HG02870 (cell line): ENCODE results near the gene KCNRG.
"Not testable (repeated sequence)": the region's sequence is repeated elsewhere in the genome, so short reads cannot be mapped to it uniquely, and the experiment has no call there.

Experiments
- ATAC-seq: cut with Tn5 transposase; IDR thresholded peaks from one replicate; pipeline ENCODE4 v1.9.1; 2021; ENCODE audit warnings: mild to moderate bottlenecking, moderate library complexity; ENCODE audit not compliant: unreplicated experiment

KCNRG gene

DNA sequence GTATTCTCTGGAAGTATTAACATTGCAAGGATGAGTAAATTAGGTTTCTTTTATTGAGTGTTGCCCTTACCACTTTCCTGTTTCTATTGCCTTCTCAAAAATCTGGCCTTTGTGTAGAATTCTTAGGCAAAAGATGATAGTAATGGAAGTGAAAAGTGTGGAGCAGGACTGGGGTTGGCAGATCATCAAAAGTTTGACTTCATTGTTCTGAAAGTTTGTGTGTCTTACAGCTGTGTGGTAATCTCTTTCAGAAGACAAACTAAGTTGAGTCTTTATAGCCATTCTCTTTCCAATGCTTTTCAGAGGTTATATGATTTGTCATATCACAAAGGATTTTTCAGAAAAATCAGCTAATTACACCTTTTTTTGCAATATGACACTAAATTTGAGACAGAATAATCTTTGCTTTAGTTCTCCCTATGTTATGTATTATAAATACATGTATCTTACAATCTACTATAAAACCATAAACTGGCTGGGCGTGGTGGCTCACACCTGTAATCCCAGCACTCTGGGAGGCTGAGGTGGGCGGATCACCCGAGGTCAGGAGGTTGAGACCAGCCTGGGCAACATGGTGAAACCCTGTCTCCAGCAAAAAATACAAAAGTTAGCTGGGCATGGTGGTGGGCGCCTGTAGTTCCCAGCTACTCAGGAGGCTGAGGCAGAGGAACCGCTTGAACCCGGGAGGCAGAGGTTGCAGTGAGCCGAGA, 8.7 kb upstream of the KCNRG start:
- no peak for ATAC-seq

DNA sequence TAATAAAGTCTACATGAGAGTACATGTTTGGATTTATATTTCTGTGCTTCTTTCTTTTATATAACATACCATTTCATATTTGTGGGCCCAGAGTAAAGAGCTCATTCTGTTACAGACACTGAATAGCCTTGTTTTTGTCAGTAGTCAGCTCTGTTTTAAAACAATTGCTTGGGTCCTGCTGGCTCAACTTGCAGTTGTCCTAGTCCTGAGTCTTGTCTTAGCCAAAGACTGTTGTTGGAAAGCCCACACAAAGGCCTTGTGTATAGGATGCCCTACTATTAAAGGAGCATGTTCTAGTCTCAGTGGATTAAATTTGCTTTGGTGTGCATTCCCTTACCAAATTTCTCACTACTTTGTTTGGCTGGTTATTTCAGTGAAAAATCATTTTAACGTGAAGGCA, 3.8 kb upstream of the KCNRG start:
- ATAC-seq: no peak

DNA sequence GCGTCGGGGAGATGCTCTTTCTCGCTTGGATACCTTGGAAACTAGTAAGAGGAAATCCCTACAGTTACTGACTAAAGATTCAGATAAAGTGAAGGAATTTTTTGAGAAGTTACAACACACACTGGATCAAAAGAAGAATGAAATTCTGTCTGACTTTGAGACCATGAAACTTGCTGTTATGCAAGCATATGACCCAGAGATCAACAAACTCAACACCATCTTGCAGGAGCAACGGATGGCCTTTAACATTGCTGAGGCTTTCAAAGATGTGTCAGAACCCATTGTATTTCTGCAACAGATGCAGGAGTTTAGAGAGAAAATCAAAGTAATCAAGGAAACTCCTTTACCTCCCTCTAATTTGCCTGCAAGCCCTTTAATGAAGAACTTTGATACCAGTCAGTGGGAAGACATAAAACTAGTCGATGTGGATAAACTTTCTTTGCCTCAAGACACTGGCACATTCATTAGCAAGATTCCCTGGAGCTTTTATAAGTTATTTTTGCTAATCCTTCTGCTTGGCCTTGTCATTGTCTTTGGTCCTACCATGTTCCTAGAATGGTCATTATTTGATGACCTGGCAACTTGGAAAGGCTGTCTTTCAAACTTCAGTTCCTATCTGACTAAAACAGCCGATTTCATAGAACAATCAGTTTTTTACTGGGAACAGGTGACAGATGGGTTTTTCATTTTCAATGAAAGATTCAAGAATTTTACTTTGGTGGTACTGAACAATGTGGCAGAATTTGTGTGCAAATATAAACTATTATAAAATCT, 2.7 kb upstream of the KCNRG start:
- no peak for ATAC-seq

DNA sequence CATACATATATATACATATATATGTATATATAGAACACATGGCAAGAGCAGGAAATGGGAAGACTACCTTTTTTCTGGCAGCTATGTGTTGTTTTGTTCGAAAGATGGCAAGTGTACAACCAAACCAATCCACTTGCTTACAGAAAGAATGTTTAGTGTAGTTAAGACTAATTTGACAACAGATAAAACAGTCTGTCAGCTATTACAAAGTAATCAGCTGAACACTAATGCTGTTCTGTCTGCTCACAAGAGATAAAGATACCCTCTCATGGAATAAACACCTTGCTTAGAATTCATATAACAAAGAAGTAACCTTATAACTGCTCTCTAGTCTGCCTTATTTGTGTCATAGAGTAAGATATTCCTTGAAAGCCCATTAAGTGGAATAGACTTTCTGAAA, 858 bp upstream of the KCNRG start:
- no peak for ATAC-seq

DNA sequence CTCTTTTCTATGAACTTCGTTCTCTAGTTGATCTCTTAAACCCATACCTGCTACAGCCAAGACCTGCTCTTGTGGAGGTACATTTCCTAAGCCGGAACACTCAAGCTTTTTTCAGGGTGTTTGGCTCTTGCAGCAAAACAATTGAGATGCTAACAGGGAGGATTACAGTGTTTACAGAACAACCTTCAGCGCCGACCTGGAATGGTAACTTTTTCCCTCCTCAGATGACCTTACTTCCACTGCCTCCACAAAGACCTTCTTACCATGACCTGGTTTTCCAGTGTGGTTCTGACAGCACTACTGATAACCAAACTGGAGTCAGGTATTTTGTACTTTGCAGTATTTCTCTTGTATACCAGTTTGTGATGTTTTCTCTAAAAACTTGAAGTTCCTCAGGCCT, 506 bp downstream of the KCNRG start:
- ATAC-seq: no peak

DNA sequence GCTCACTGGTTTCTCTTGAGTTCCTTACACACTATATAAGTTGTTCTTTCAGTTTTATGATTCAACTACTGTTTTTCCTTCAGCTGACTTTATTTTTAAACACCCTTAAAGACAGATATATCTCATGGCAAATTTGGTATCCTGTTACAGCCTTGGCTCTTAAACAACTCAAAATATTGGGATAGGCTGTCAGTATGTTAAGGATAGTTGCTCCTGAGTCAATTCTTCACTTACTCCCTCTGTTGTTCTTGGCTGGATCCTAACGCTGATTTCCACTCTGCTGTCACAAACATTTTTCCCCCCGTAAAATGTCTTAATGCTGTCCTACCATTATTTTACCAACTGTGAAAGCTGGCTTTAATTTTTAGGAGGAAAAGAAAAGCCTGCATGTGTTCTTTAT, 1.2 kb downstream of the KCNRG start:
- no peak for ATAC-seq

DNA sequence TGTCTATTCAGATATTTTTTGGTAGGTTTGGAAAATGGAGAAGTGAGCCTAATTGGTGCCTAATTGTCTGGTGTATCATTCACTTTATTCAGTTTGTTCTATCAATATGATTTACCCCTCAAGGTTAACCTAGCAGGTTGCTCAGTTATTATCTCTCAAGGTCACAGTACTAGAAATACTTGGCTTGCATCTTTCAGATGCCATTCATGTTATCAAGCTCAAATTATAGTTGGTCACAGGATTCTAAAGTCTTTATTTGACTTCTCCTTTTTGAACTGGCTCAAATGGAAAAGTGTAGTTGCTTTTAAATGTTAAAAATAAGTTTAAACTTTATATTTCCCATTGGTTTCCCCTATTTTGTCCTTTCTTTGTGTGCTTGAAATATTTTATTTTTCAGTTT, 2.6 kb downstream of the KCNRG start:
- no peak for ATAC-seq

DNA sequence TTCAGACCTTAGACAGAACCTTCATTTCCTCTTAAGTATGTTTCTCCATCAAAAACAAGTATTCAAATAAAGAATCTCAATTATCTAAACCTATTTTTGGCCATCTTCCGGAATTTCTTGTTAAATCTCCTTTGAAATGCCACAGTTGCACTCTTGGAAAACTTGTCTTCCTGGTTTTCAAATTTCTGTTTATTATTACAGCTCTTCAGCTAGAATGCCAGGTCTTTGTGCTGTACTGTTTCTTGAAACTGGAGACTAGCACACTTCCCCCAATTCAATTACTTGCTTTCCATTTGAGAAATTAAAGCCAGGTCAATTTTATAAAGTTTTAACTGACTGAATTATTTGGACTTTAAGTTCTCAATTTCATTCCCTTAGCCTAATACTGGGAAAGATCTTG, 10.2 kb downstream of the KCNRG start:
- no peak for ATAC-seq

DNA sequence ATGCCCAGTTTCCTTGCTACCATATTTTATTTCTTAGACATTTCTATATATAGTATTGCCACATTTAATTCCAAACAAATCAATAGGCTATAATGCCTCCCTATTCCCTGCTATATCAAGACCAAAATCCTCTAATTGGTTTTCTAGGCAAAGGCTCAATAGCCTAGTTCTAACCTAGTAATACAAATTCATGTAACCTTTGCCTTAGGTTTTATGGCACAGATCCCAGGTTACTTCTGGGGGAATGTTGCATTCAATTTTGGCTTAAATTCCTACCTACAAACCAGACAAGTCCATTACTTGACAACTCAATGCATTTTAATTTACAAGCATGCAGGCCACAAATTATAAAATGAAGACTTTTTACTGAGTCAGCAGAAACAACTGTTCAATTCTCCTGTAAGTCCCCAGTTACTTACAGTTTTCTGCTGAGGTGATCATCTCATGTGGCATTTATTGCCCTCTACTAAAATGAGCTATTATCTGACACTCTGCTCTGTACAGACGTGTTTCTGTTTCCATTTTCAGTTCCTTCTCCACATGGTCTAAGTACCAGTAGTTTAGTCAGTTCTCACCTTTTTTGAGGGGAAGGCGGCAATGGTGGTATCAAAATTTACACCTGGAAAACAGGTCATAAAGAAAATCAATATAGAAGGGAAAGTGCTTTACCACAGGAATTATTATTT, 11.7 kb downstream of the KCNRG start:
- ATAC-seq: peak; percentile 99

DNA sequence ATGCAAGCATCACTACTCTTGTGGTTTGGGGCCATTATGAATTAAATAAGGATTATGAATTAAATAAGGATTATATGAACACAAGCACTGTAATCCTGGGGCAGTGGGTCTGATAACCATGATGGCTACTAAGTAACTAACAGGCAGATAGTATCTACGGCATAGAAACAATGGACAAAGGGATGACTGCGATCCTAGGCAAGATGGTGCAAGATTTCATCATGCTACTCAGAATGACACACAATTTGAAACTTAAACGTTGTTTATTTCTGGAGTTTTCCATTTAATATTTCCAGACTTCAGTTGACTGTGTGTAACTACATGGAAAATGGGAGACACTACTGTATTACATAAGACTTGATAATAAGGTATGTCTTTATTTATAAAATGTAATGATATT, 15.1 kb downstream of the KCNRG start:
- no peak for ATAC-seq

DNA sequence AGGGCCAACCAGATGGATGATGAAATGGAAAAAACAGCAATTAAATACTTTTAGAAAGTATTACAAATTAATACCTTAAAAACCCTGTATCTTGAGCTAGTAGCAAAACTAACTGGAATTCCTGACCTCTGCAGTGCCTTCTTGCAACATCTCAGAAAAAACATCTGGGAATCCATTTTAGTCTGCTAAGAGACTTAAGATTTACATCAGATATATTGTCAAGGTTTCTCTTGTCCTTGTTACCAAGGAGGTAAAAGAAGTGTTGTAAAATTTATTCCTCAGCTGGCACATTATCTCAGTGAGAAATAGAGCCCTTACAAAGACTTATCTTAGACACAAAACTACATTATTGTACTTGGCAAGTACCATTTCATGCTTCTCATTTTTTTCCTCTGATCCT, 18.5 kb downstream of the KCNRG start:
- no peak for ATAC-seq

DNA sequence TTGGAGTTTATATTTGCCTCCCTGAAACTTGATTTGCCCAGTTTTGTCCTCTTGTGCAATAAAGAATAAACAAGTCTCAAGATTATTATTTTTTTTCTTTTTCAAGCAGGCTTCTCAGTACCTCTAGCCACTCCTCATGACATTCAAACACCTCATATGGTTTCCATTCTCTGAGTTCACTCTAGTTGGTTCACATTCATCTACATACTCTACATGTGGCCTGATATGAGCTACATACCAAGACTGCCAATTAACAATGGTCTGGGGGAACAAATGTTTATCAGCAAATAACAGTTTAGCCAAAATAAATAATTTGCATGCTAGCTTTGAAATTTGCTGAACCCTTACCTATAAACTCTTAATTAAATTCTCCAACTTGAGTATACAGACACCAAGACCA, 22.5 kb downstream of the KCNRG start:
- no peak for ATAC-seq

DNA sequence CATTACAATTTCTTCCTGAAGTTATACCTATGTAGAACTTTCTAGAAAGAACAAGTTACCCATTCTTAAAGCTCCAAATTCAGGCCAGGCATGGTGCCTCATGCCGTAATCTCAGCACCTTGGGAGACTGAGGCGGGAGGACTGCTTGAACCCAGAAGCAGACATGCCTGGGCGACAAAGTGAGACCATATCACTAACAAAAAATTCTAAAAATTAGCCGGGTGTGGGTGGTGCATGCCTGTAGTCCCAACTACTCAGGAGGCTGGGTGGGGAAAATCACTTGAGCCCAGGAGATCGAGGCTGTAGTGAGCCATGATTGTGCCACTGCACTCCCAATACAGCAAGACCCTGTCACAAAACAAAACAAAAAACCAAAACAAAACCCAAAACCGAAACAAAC, 23.0 kb downstream of the KCNRG start:
- ATAC-seq: no peak

DNA sequence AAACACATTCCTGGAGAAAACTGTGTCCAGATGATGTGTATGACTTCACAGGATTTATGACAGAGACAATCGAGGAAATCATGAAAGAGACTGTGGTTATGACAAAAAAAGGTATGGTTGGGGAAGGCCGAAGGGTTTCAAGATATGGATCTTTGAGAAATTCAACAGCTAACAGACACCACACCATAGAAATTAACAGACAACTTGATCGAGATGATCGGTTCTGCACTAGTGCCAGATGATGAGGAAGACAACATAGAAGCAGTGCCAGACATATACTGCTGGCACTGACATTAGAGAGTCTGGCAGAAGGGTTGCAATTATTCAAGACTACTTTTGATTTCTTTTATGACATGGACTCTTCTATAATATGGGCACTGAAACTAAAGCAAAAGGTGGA, 37.2 kb downstream of the KCNRG start:
- ATAC-seq: no peak

DNA sequence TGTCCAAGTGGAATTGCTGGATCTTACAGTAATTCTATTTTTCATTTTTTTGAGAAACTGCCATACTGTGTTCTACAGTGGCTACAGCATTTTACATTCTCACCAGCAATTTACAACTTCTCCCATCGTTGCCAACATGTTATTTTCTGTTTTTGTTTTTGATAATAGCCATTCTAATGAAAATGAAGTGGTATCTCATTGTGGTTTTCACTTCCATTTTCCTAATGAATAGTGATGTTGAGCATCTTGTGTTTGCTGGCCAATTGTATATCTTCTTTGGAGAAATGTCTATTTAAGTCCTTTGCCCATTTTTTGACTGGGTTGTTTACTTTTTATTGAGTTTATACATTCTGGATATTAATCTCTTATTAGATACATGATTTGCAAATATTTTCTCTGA, 38.6 kb downstream of the KCNRG start:
- no peak for ATAC-seq

DNA sequence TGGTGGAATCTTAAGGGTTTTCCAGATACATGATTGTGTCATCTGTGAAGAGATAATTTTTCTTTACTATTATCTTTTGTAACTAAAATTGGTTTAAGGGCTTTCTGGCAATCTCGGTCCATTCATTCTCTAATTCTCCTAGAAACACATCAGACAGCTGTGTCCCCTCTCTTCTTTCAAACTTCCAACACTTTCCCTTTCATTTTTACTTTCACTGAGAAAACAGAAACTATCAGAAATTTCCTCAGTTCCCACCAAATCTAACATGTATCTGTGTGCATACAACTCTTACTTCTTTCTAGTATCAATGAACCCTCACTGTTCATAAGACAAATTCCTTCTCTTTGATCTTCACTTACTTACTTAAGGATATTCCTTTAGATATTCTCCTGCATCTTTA, 40.2 kb downstream of the KCNRG start:
- no peak for ATAC-seq

DNA sequence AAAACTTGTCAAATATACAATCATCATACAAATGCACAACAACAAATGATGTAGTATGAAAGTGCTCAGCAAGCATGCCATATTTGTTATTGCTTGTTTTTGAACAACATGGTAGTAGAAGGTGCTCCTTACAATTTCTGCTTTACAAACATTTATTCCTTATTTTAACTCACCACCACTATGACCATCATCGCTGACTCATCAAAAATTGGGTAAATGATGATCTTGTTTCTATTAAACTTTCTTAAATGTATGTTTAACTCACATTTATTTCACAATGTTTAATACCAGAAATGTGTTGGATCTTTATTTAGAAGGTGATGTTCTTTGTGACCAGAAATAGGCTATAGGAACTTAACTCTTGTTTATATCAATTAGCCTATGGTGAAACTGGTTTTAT, 45.5 kb downstream of the KCNRG start:
- ATAC-seq: no peak

DNA sequence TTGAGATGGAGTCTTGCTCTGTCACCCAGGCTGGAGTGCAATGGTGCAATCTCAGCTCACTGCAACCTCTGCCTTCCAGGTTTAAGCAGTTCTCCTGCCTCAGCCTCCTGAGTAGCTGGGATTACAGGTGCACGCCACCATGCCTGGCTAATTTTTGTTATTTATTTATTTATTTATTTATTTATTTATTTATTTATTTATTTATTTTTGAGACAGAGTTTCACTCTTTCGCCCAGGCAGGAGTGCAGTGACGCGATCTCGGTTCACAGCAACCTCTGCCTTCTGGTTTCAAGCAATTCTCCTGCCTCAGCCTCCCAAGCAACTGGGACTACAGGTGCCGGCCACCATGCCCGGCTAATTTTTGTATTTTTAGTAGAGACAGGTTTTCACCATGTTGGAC, 47.1 kb downstream of the KCNRG start:
- not testable (repeated sequence) for ATAC-seq

DNA sequence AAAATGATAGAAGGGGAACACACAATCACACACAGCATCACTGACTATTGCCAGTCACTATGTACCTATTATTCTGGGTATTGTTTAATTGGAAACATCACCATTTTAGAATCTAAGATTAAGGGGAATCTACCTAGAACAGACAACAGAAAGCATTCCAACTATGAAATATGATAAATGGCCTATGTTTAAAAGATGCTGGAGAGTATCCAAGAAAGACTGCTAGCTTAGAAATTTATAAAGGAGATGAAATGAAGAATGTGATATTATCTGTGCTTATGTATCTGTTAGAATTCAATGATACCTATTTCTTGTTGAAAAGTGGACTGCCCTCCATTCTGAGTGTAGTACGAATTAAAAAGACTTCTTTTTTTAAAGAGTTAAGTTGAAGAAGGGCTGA, 50.5 kb downstream of the KCNRG start:
- ATAC-seq: no peak

DNA sequence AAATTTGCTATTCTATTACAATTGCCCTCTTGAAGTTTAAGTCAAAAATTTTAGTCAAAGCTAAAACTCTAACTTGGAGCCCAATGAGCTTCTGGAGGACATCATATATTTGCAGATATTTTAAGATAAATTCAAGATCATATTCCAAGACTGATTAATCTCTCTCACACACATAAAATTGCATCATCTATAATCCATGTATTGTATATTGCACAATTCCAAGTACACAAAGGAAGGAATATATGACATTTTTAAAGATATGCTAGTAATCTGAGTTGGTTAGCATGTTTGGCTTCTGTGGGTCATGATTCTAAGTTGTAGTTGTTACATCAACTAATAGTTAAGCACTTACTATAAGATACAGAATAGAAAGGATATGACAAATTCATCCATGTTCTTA, 53.3 kb downstream of the KCNRG start:
- no peak for ATAC-seq

DNA sequence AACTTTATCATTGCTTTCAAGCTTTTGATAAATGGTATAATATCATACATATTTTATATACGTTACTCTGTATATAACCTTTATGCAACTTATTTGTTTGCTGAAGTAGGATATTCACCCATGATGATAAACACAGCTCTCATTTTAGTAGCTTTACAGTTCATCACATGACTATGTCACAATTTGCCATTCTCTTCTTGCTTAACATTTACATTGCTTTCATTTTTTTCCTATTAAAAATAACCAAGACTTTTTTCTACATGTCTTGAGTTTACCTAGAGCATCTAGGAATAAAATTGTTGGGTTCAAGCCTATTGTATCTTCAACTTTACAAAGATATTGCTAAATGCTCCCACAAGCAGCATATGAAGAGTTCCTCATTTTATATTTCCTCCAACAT, 54.0 kb downstream of the KCNRG start:
- no peak for ATAC-seq

DNA sequence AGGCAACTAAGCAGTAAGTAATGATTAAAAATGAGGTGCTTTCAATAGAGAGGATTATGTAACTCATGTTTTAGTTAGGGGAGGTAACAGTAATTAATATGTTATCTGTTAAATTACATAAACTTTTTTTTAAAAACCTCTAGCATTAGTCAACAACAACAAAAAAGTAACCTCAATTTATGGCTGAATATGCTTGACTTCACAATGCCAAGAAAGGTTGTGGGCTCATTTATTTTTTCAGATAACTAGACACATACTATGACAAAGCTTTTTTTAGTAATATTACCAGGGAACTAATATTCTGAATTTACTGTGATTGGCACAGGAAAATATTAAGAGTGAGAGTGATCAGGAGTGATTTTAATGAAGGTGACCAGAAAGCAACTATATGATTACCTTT, 54.9 kb downstream of the KCNRG start:
- no peak for ATAC-seq
